GM12872 (cell line): Measurements from ENCODE around the gene LCN15.

Experiments used
- CTCF ChIP-seq: IDR thresholded peaks from 3 replicates; pipeline ENCODE4 v1.5.1; 2011; ENCODE audit warnings: low read depth, mild to moderate bottlenecking, low read length, moderate library complexity; ENCODE audit not compliant: insufficient read depth

The LCN15 gene

DNA sequence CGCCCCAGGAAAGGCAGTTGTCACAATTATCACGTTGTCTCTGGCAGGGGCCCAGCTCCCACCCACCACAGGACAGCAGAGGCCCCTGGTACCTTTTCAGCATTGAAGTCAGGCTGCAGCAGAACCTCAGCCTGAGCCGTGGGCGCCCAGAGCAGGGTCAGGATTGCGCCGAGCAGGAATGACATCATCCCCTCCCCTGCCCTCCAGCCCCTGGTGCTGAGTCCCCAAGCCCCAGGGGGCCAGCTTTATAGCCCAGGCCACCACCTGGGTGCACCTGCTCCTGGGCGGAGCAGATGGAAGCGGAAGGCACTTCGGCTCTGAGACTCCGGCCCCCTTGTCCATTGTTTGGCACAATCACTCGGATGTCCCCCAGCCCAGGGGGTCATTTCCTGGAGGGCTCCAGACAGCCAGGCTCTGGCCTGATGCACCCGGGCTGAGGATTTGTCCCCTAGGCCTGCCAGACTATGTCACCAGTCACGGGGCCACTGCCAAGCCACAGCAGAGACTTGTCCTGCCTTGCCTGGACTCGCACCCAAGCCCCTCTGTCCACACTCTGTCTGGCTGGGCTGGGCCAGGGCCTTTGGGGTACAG, at the start of gene LCN15:
Gene LCN15 (minus strand): TSS at position 218 of the 591 bp plus-strand sequence. CDS start 30 bp downstream, at position 188.
- no peak for TF ChIP-seq CTCF

- TF ChIP-seq CTCF = no peak
Observed at GRCh38 chr9:136808806-136809158, 44.5 kb upstream of the LCN15 start.

DNA sequence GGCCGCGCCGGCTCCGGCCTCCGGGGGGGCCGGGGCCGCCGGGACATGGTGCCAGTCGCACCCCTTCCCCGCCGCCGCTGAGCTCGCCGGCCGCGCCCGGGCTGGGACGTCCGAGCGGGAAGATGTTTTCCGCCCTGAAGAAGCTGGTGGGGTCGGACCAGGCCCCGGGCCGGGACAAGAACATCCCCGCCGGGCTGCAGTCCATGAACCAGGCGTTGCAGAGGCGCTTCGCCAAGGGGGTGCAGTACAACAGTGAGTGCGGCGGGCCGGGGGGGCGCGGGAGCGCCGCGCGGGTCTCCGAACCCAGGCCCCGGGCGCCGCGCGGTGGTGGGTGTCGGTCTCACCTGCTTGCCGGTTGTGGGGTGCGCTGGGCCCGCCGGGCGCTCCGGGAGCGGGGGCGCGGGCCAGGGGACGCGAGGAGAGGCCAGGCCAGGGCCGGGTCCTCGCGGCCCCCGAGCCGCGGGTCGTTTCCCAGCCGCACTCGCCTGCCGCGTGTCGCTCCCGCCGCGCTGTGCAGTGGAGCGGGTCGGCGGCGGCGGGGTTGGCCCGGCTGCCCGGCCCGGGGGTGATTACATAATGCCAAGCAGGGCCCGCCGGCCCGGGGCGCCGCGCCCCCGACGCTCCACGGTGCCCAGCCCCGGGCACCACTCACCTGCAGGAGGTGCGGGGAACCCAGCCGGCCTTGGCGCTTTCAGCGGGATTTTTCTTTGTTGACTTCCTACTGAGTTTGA, 43.9 kb upstream of the LCN15 start:
- no peak for TF ChIP-seq CTCF

GRCh38 chr9:136807281-136808074, 43.2 kb upstream of the LCN15 start, which contains the start of gene RABL6:
TSS of gene RABL6 (plus strand) at chr9:136807948. CDS start at chr9:136808197, 249 bp downstream.
- no peak for TF ChIP-seq CTCF

- no peak for TF ChIP-seq CTCF
Observed at GRCh38 chr9:136806631-136807201, 42.4 kb upstream of the LCN15 start.

DNA sequence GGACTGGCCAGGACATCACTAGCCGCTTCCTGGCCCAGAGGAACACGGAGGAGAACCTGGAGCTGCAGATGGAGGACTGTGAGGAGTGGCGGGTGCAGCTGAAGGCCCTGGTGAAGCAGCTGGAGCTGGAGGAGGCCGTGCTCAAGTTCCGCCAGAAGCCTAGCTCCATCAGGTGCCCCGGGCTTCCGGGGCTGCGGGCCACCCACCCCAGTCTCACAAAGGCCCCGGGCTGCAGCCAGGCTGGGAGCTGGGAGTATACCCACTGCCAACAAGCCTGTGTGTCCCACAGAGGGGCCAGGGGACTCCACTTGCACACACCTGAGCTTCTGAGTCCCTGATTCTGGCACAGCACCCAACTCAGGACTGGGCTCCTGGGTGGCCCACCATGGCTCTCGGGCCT, 41.7 kb upstream of the LCN15 start:
- TF ChIP-seq CTCF = no peak

GRCh38 chr9:136805207-136805740, 41.0 kb upstream of the LCN15 start:
- no peak for TF ChIP-seq CTCF
